HG02852 (cell line): ENCODE data around the gene GOLGA8B.
"Not testable (repeated sequence)": the region's sequence is repeated elsewhere in the genome, so short reads cannot be mapped to it uniquely, and the experiment has no call there.

Experiments used
- ATAC-seq: cut with Tn5 transposase; IDR thresholded peaks from one replicate; pipeline ENCODE4 v1.9.1; 2021; ENCODE audit warnings: mild to moderate bottlenecking, moderate library complexity; ENCODE audit not compliant: unreplicated experiment

The GOLGA8B gene

DNA sequence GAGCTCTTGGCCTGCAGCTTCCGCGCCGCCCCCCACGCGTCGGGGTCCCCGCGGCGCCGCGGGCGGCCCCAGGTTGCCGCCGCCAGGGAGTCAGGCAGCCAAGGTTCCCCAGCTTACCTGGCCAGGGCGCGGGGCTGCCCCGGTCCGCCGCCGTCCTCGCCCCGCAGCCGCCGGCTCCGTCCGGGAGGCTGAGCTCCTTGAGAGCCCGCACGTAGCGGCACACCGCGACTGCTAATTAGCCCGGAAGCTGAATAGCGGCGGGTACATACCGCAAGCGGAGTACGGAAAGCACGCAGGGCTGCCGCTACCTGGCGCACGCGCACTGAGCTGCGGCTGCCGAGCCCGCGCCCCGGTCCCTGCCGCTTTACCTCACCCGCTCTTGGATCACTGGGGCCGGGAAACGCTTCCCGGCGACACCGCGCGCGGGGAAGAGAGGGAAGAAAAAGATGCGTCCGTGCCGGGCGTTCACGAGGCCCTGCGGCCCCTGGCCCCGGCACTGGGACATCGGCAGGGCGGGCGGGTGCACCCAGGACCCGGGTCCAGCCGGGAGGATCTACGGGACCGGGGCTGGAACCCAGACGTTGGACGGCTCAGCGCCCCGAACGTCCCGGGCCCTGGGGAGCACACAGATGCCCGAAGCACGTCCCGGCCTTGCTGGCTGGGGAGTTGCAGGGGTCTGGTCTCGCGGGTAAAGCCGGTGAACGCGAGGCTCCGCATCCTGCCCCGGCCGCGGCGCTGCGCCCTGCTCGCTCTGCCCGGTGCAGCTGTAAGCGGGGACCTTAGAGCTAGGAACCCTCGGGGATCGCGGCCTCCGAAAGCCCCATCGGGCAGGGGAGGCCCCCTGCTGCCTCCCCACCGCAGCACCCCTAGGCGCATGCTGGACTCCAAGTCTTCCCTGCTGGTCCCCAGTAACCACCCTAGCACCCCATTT lies at the start of gene GOLGA8B:
TSS of gene GOLGA8B (minus strand) at position 253 of the 931 bp plus-strand sequence. CDS start 47,739 bp downstream, outside the sequence.
- ATAC-seq = peak; percentile 70

DNA sequence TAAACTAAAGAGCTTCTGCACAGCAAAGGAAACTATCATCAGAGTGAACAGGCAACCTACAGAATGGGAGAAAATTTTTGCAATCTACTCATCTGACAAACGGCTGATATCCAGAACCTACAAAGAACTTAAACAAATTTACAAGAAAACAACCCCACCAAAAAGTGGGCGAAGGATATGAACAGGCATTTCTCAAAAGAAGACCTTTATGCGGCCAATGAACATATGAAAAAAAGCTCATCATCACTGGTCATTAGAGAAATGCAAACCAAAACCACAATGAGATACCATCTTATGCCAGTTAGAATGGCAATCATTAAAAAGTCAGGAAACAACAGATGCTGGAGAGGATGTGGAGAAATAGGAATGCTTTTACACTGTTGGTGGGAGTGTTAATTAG lies 49.7 kb upstream of the GOLGA8B start:
- not testable (repeated sequence) for ATAC-seq

- ATAC-seq = no peak
Observed at GRCh38 chr15:34628577-34629152, 45.2 kb upstream of the GOLGA8B start.

- ATAC-seq = no peak
Observed at GRCh38 chr15:34625007-34625406, 41.6 kb upstream of the GOLGA8B start.

GRCh38 chr15:34621675-34622074 lies 38.2 kb upstream of the GOLGA8B start:
- ATAC-seq = no peak

- no peak for ATAC-seq
Observed at GRCh38 chr15:34620814-34621213, 37.4 kb upstream of the GOLGA8B start.

GRCh38 chr15:34620142-34620541 lies 36.7 kb upstream of the GOLGA8B start:
- ATAC-seq = no peak

- no peak for ATAC-seq
Observed at GRCh38 chr15:34619151-34619550, 35.7 kb upstream of the GOLGA8B start.

DNA sequence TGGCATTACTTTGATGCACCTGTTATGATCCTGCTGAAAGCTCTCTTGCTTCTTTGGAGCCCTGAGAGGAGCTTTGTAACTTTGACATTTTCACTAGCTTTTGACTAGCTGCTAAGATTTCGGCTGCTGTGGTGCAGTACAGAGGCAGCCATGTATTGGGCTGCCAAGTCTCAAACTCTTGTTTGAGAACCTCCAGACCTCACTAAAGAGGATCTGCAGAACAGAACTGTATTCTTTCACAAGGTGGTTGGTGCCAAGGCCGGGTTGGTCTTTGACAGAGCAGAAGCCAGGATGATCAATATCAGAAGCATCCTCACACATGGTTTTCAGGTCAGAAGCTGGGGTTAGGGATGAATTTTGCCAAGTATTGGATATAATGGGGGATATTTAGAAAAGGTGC lies 34.6 kb upstream of the GOLGA8B start:
- ATAC-seq = no peak

- ATAC-seq = no peak
Observed at GRCh38 chr15:34616613-34617012, 33.2 kb upstream of the GOLGA8B start.

DNA sequence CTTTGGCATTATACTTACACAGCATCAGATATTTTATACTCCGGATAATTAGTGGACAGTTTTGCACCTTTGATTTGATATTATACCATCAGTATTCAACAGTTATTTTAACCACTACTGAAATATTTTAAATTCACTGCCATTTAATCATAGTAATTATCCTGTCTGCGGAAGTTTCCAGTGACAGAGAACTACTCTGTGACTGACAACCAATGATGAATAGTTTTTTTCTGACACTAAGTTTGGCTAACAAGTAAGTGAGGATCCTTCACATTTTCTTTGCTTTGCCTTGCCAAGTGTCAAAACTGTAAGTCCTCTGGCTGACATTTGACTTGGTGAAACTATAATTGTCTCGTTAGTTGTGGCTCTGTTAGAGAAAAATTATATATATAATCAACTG lies 30.5 kb upstream of the GOLGA8B start:
- no peak for ATAC-seq

- no peak for ATAC-seq
Observed at GRCh38 chr15:34613301-34613700, 29.9 kb upstream of the GOLGA8B start.

DNA sequence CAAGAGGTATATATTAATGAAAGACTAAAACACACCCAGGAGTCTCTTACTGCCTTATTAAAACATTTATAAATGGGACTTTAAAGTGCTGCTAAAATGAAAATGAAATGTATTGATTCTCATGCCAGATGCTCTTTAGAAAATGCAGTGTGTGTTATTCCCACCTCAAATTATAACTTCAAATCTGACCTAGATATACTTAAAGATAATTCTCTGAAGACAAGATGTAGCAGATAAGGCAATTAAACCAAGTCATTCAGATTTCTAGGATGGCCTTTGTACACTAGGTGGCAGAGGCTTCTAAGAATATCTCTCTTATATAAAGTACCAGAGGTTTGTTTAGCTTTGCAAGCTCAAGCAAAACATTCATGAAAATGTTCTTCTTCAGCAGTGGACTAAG lies 26.9 kb upstream of the GOLGA8B start:
- ATAC-seq = no peak

DNA sequence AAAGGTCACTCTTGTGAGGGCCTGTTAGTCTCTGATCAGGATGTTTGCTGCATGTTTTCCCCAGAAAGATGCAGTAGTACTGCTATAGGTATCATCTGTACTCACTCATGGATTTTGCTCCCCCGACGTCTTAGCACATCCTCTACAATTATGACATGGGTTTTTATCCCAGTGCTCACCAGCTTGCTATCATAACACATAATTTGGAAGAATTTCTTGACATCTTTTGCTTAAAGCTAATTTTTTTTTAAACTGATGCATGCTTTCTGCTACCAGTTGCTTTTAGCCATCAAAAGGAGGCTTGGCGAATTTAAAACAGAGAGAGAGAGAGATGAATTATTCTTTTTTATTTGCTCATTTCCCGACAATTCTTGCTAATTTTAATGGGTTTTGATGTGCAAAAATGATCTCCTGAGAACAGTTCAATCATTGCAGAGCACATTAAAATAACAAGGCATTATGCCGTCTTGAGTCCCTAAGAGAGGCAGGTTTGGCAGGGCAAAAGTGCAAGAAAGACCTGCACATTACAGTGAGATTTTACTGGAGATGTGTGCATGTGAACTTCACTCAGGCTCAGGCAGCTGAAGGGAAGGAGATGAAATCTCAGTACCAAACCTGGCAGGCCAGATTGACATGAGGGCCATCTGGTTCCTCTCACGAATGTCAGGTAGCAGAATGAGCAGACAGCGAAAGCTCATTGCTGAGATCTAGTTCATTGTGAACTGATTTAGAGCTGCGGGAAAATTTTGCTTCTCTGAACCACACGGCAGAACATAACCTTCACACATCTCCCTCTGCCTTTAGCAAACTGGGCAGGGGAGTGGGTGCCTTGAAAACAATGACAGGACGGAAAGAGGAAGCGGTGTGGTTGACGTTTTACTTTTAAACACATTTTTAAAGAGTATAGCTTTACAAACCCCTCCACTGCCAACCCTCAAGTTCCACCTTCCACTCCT lies 25.9 kb upstream of the GOLGA8B start:
- ATAC-seq = peak; percentile 72

- no peak for ATAC-seq
Observed at GRCh38 chr15:34608517-34608916, 25.1 kb upstream of the GOLGA8B start.

DNA sequence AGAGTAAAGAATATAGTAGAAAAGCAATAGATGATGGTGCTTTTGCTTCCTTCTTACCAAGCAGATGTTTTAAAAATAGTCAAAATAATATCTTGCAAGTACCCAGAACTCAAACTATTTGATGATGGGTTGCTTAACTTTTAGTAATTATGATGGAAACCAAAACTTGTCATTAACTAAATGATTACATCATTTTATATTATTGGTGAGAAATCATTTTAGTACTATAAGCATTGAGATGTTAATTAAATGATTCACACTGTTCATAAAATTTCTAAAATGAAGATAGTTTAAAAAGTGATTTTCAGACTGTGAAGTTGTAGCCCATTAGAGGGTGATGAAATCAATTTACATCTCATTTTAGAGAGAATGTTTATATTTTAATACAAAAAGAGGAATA lies 24.4 kb upstream of the GOLGA8B start:
- ATAC-seq = no peak

GRCh38 chr15:34606545-34606944 lies 23.1 kb upstream of the GOLGA8B start:
- ATAC-seq = no peak

GRCh38 chr15:34606131-34606530 lies 22.7 kb upstream of the GOLGA8B start:
- no peak for ATAC-seq

- ATAC-seq = no peak
Observed at GRCh38 chr15:34603095-34603494, 19.6 kb upstream of the GOLGA8B start.

DNA sequence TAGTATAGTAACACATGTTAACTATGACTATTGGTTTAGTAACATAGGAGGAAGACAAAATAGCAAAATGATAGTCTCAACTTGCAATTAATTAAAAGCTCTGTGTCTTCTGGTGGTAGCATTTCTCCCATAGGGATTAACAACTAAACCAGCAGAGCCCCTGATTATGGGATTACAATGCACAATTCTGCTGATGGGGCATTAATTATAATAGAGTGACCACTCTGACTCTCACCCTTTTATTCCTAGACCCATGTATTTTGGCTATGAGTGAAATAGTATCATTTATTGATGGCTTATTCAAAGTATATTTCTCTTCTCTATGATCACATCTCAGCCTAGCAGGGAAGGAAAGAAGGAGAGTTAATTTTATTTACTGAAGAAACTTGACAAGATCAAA lies 17.5 kb upstream of the GOLGA8B start:
- ATAC-seq = no peak
